ENCODE results near the gene SIRT5. TPM values are rescaled to one million over a fixed set of nuclear protein-coding genes. Genes with fewer than 3 reads are reported as not detected.

The SIRT5 gene
- total RNA-seq, 1 donor from 2014 or later: 10.2 TPM

DNA sequence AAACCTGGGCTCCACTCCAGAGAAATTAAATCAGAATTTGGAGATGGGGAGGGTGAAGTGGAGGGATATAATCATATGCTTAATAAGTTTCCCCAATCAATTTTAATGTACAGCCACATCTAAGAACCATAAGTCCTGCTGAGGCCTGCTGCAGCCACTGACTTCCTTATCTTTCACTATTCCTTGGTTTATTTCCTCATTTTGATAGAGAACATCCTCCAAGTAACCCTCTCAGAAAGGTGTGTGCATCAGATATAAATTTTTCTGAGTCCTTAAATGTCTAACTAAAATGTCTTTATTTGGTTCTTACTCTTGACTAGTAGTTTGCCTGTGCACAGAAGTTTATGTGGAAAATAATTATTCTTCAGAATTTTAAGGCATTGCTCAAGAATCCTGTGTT lies 23.7 kb upstream of the SIRT5 start:
- intact Hi-C loops (cut with micrococcal nuclease): no loop called here

DNA sequence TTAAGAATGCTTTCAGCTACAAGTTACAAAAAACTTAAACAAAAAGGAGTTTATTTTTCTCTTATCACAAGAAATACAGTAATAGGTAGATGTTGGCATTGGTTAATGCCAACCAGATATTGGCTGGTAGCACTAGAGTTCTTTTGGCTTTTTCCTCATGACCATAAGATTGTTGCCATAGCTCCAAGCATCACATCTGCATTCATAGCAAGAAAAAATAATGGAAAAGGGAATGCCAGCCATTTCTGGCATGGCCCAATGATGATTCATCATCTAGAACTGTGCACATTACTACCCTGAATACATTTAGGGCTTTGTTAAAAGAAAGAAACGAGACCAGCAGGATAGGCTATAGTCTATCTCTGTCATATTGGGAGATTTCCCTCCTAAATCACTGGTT lies 20.8 kb upstream of the SIRT5 start:
- intact Hi-C loops (cut with micrococcal nuclease): no loop called here

DNA sequence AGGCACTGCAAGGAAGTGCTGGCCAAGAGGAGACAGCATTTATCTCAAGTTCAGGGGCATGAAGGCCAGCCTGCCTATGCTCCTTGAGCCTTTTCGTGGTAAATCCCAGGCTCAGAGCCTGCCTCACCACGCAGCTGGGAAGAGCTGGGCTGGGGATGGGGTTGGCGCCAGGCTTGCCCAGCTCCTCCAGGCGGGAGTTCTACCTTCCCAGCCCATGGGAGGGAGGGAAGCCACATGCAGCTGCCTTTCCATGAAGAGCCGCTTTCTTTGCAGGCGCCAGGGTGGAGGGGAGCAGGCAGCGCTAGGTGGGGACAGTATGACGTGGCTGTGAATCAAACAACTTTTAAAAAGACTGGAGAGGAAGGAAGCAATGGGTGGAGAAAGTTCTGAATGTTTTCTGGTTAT lies 19.5 kb upstream of the SIRT5 start:
- intact Hi-C loops (cut with micrococcal nuclease): no loop called here

DNA sequence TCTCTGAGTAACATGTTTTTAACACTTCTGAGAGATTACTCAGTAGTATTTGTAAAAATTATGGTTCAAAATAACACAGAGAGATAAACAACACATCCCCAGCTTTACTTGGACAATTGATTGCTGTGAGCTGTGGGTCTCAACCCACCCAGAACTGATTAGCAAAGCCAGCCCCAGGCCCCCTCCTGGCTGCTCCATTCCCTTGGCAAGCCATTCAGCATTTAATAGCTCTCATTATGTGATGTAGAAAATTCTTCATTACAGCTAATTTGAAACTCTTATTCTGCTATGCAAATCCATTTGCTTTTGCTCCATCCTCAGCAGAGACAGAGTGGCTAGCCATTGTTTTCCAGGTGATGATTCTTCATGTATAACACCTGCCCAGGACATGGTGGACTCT lies 16.6 kb upstream of the SIRT5 start:
- intact Hi-C loops (cut with micrococcal nuclease): no loop called here

DNA sequence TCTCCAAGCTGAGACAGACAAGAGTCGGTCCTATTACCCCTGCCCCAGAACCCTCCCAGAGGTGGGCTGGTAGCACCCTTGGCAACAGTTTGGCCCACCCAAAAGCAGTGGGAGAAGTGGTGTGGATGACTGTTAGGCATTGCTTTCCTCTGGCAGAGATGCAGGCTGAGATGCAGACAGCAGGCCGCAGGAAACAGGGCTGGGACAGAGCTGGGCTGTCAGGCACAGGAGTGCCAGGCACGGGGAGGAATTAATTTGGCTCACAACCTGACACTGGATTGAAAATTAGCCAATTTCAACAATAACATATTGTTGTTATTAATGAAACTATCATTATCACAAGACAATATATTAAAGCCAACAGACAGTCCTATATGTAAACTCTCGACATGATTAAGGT lies 15.7 kb upstream of the SIRT5 start:
- intact Hi-C loops (cut with micrococcal nuclease): no loop called here

DNA sequence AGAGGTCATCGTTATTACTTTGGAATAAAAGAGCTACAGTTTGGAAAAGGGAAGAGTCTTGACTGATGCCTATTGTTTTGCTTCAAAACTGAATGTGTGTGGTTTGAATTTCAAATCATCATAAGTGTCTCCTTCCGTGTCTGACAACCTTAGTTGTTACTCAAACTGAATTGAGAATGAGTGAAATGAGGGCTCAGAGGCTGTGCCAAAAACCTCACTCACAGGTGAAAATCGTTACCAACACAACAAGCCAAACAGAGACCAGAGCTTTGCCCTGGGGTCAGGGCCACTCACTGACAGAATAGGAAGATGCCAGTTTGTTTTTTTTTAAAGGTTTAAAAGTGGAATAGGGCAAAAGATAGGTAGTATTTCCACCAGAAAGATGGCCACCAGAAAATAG lies 15.2 kb upstream of the SIRT5 start:
- intact Hi-C loops (cut with micrococcal nuclease): no loop called here

DNA sequence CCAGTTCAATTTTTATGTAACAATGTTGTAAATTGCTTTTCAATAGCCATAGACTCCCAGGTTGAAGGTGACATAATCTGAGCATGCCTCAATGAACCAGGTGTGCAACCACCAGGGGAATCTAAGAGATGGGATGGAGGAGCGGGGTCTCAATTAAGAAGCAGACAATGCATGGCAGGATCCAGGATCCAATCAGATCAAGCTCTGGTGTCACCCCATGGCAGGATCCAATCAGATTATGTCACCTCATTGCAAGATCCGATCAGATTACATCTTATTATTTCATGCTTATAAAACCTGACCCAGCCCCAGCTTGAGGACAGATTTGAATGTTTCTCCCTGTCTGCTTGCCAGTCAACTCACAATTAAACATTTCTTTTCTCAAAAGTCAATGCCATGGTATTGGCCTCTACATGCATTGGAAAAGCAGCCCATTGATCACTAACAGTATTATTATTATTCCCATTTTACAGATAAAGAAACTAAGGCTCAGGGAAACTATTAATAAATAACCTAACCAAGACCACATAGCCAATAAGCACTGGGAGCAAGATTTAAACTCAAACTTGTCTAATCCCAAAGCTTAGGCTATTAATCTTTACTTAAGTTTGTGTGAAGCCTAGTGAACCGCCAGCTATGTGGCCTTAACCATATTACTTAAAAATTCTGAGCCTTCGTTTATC lies 14.3 kb upstream of the SIRT5 start:
- intact Hi-C loops (cut with micrococcal nuclease): no loop called here

DNA sequence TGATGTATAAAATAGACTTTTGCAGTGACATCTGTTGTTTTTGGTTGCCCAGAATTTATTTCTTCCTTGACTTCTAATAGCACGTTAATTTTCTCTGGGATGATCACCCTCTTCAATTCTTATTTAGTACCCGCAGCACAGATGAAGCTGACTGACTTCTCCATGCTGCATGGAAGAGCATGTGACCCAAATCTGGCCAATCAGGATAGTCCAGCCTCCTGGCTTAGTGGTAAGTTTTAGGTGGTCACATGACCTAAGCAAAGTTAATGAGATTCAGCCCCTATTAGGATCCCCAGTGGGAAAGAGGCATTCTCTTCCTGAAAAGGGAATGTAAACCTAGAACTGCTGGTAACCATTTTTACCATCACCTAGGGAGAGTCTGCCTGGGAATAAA lies 13.8 kb upstream of the SIRT5 start:
- intact Hi-C loops (cut with micrococcal nuclease): no loop called here

DNA sequence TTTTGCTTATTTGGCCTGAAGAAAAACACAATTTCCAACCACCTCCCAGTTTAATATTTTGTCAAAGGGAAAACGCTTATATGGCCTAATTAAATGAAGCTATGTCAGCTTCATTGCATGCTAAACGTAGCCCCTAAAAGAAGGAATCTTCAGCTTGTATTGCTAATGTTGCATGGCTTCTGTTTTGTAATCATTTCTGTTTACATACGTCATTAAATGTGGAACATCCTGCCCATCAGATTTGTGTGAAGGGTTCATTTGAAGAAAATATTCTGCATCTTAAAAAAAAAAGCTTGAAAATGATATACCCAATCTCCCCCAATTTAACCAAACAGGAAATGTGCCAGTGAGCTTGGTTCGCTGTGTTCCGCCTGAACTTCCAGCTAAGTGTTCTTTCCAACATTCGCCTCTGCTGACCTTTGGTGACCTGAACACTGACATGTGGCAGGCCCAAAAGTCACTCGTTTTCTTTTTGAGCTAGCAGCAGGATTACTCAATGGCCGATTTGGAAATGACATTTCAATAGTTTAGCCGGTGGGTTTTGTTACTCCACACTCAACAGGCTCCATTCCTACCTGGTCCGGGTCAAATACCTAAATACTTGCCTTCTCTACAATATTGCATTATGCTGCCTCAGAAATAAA lies 12.7 kb upstream of the SIRT5 start:
- intact Hi-C loops (cut with micrococcal nuclease): no loop called here

DNA sequence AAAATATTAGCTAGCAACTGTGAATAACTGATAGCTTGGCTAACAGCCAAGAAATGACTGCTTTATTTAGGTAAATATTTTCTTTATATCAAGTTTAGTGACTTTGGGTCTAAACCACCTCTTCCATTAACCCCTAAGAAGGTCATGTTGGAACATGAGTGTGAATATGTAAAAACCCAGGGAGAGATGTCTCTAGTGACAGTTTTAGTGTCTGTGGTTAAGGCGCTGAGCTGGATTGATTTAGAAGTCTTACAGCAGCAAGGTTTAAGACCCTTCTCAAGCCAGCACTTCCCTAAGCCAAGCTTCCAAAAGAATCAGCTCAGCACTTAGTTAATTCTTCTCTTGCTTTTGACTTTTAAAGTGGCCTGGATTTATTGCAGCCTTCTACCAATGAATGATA lies 11.4 kb upstream of the SIRT5 start:
- intact Hi-C loops (cut with micrococcal nuclease): no loop called here

DNA sequence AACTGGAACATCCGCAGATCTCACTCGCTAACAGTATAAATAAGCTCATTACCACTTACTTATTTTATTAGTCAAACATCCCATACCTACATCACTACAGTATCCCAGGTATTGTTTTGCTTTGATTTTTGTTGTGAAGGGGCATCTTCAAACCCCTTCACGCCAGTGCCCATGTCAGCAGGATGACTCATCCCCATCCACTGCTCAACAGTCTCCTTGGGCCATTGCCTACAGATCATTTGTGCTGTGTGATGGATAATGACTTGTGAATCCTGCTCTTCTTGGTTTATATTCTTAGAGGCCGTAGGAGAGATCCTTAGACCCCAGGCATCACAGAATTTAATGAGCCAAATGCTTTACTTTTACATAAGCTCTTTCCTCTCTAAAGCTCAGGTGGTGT lies 8.5 kb upstream of the SIRT5 start:
- intact Hi-C loops (cut with micrococcal nuclease): no loop called here

DNA sequence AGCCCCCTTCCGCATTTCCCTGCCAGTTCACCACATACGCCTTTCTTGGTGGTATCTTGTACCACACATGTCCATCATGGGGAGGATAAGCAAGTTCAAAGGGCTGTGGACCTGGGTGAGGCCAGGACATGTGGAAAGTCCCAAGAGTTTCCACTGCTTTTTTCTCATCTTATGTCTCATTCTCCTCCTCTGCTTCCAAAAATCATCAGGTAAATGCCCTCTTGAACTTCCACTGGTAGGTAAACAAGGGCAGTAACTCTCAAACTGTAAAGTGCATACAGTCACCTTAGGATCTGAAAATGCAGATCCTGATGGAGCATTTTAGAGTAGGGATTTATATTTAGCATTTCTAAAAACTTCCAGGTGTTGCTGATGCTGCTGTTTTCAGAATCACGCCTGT lies 7.9 kb upstream of the SIRT5 start:
- intact Hi-C loops (cut with micrococcal nuclease): no loop called here

DNA sequence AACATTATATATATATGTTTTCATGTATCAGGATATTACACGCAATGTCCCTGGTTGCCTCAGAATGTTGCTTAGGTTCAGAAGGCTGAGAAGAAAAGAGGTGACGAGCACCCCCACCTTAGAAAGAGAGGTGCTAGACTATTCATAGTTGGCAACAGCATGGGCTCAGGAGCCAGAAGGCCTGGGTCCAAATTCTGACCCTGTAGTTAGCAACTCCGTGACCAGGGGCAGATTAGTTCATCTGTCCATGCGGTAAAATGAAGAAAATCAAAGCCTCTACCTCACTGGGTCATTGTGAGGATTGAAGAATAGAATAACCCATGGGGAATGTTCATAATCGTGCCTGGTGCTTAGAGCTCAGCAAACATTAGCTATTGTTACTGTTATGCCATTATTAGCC lies 5.4 kb upstream of the SIRT5 start:
- intact Hi-C loops (cut with micrococcal nuclease): no loop called here

DNA sequence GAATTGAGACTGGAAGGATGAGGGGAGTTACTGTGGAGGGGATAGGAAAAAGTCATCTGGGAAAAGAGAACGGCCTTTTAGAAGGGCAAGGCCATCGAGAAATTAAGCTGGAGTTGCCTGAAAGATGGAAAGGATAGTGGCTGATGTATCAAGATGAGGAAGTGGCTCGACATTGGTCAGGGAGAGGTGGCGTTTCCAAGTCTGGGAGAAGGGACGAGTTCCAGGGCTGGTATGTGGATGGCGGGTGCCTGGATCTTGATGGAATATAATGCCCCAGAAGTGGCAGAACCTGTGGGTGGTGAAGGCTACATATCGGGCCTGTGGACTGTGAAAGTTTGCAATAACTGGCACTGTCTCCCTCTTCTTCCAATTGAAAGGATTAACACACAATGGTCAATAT lies 2.2 kb upstream of the SIRT5 start:
- intact Hi-C loops (cut with micrococcal nuclease): loop anchor here (5.0 to 10.0 kb wide), 2 partner anchors 225 to 1557 kb away; partner anchors contain the start of gene HIVEP1

DNA sequence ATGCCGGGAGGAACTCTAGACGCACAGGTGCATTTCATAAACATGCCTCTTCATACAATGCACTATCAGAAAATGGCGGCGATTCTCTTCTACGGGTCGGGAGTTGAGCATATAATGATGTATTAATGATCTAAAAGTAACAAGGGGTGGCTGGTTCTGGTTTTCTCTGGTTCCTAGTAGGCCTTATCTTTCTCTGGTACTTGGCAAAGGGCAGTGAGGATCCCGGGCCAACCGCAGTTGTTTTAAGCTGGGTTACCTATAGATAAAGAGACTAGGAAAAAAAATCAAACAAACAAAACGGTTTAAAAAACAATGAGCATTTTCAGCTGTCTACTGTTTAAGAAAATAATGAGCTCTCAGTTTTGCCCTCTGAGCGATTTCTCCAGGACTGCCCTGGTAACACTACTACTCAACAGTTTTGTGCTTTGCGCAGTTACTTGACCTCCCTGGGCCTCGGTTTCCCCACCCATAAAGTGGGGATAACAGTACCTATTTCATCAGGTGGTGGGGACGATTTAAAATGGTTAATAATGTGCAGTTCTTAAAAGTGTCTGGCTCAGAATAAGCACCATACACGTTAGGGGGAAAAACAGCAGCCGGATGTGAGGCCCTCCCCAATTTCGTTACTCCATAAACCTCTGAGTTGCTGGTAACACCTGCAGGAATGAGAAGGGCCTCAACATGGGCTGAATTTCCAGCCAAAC lies 1.3 kb upstream of the SIRT5 start:
- intact Hi-C loops (cut with micrococcal nuclease): loop anchor here (5.0 to 10.0 kb wide), 2 partner anchors 224 to 1558 kb away; partner anchors contain the start of gene HIVEP1

DNA sequence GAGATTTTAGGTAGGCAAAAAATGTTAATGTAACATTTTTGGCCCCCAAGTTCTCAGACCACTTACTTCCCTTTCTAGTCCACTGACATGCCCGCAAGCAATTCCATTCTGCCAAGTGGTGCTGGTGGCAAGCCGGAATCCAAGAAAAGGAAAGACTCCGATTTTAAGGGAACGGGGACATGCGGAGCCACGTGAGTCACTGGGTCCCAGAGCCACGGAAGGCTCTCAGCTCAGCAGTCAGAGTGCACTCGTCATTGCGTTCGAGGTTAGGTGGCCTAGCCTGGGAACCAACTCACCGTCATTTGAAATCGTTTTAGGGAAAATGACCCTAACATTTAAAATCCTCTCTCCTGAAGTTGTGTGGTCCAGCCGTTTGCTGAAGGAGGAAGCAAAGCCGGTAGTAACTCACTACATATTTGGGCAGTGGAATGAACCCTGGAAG lies 711 bp upstream of the SIRT5 start:
- intact Hi-C loops (cut with micrococcal nuclease): loop anchor here (1.0 to 10.0 kb wide), 14 partner anchors 42 to 1675 kb away; partner anchors contain the start of genes HIVEP1, MCUR1, NOL7 and TBC1D7

DNA sequence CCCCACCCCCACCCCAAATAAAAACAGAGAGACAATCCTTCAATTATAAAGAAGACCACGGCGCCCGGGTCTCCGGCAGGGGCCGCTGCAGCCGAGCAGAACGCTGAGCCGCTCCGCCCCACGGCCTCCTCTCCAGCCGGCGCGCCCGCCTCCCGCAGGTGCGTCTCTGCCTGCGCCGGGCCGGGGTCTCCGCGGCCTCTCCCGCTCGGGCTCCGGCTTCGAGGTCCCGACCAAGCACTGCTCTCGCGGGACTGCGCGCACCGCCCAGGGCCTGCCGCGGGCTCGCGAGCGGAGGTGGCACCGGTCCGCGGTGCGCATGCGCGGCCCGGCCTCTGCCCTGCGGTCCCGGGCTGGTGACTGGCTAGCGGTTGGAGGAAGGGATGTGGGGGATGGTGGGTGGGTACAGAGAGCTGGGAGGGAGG lies 241 bp upstream of the SIRT5 start:
- intact Hi-C loops (cut with micrococcal nuclease): loop anchor here (1.0 to 10.0 kb wide), 14 partner anchors 41 to 1675 kb away; partner anchors contain the start of genes HIVEP1, MCUR1, NOL7 and TBC1D7

DNA sequence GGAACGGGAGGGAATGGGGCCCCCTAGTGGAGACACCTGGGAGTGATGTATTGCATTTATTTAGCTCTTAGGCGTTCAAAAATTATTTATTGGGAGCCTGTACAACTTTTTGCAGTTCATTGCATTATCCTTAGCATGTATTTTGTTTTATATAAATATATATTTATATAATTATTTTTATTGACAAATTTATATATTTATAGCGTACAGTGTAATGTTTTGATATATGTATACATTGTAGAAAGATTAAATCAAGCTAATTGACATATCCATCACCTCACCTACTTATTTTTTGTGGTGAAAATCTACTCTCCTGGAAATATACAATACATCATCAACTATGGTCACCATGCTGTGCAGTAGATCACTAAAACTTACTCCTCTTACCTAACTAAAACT lies 975 bp downstream of the SIRT5 start:
- intact Hi-C loops (cut with micrococcal nuclease): loop anchor here (1.0 to 10.0 kb wide), 7 partner anchors 121 to 1673 kb away; partner anchors contain the start of genes CD83 and HIVEP1

DNA sequence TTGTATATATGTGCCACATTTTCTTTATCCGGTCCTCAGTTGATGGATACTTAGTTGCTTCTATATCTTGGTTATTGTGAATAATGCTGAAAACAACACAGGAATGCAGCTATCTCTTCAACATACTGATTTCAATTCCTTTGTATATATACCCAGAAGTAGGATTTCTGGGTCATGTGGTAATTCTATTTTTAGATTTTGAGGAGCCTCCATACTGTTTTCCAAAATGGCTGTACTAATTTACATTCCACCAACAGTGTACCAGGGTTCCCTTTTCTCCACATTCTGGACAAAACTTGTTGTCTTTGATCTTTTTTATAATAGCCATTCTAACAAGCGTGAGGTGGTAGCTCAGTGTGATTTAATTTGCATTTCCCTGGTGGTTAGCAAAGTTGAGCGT lies 1.6 kb downstream of the SIRT5 start:
- intact Hi-C loops (cut with micrococcal nuclease): loop anchor here (5.0 to 10.0 kb wide), 2 partner anchors 541 to 1561 kb away; partner anchors contain the start of genes CD83 and HIVEP1

DNA sequence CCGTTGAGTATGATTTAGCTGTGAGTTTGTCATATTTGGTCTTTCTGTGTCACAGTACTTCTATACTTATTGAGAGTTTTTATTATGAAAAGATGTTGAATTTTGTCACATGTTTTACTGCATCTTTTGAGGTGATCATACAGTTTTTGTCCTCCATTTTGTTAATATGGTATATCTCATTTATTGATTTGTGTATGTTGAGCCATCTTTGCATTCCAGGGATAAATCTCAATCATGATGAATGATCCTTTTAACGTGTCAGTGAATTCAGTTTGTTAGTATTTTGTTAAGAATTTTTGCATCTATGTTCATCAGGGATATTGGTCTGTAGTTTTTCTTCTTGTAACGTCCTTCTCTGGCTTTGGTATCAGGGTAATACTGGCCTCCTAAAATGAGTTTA lies 3.5 kb downstream of the SIRT5 start:
- intact Hi-C loops (cut with micrococcal nuclease): loop anchor here (5.0 to 10.0 kb wide), 2 partner anchors 539 to 1563 kb away; partner anchors contain the start of genes CD83 and HIVEP1

DNA sequence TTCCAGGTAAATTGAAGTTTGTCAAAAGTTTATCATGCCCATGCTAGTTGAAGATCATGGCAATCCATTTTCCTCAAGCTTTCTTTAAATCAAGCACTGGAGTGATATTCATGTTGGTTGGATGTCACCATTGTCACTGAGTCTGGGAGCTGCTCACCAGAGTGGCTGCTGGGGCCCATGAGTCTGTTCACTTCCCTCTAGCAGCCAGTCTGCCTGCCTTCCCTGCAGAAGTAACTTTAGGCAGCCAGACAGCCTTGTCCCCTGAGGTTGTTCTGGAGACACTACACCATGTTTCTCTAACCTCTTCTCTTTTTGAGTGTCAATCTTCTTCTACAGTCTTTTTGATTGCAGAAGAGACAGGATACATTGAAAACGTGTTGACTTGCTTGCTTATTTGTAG lies 5.5 kb downstream of the SIRT5 start:
- intact Hi-C loops (cut with micrococcal nuclease): loop anchor here (5.0 to 10.0 kb wide), 2 partner anchors 537 to 1565 kb away; partner anchors contain the start of genes CD83 and HIVEP1

DNA sequence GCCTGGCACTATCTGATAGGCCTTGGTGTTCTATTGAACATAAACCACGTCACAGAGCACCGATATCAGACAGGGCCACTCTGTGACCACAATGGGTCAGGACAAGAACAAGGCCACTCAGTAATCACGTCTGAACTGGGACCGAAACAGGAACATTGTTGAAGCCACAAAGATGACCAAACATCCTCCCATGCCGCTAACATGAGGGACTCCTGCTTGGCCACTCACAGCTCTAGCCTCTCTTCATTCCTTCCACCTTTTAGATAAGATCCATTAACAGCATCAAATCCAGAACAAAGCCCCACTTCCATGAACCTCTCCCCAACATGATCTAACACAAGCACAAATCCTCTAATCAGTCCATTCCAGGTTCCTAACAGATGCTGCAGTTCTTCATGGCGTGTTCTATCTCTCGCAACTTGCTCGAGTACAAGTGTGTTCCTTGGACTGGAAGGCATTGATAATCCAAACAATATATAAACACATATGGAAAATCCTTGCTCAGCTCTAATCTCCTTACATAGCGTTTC lies 7.4 kb downstream of the SIRT5 start:
- intact Hi-C loops (cut with micrococcal nuclease): no loop called here

All from T-helper 1 cell treated with Interleukin-12 subunit alpha and Interleukin-12 subunit beta and Interleukin-4 antibody, amounts not matched to agents 30 ng/mL and 1 ng/mL, for 36 hours (primary cell).